Activated CD4-positive, alpha-beta T cell treated with anti-CD3 and anti-CD28 coated beads for 36 hours (primary cell): ENCODE measurements around the gene ATP2C2. TPM values are rescaled to one million over a fixed set of nuclear protein-coding genes. Genes with fewer than 3 reads are reported as not detected.

Source experiments
- ATAC-seq: fragments of 200-7000 bp; cut with Tn5 transposase; one replicate; pipeline ENCODE4 v1.10.0; 2021; ENCODE audit warnings: mild to moderate bottlenecking, moderate library complexity
- CTCF ChIA-PET: fragments of 350-600 bp; sonication (Branson Sonifier 250); formaldehyde crosslinking; loops from one replicate; lab custom pipeline; 2021; ENCODE audit warnings: antibody characterized with exemption; lab: Charles Lee
- POLR2A ChIA-PET: fragments of 350-600 bp; sonication (Branson Sonifier 250); formaldehyde crosslinking; loops from one replicate; lab custom pipeline; 2021; ENCODE audit warnings: antibody characterized with exemption, inconsistent platforms; lab: Charles Lee
- DNase-seq: peaks from one replicate; pipeline ENCODE4 v3.0.0-alpha.2; 2020
- H3K27ac Mint-ChIP-seq: one replicate; pipeline ENCODE4 v1.8.0; 2021; ENCODE audit warnings: mixed read lengths
- H3K27me3 Mint-ChIP-seq: one replicate; pipeline ENCODE4 v1.8.0; 2021; ENCODE audit warnings: mixed read lengths
- H3K36me3 Mint-ChIP-seq: one replicate; pipeline ENCODE4 v1.8.0; 2021; ENCODE audit warnings: low read depth, mixed read lengths
- H3K4me1 Mint-ChIP-seq: one replicate; pipeline ENCODE4 v1.8.0; 2021; ENCODE audit warnings: mixed read lengths
- H3K4me3 Mint-ChIP-seq: one replicate; pipeline ENCODE4 v1.8.0; 2021; ENCODE audit warnings: mild to moderate bottlenecking, moderate library complexity, mixed read lengths
- H3K9me3 Mint-ChIP-seq: one replicate; pipeline ENCODE4 v1.8.0; 2021; ENCODE audit warnings: low read depth, mixed read lengths
- intact Hi-C, 2 experiments: fragments of 100-400 bp; cut with DNase I in 1 of 2; cut with micrococcal nuclease in 1 of 2; formaldehyde crosslinking; loops; one replicate each; pipeline versions ENCODE4 v1.14.2 to v1.15.1; 2022 to 2024; cut with DNase I, micrococcal nuclease
- total RNA-seq, 2 experiments: library from RNA; stranded (reverse); gene quantifications; one replicate each; pipeline ENCODE4 v1.2.3, GENCODE V29; 2021

Gene ATP2C2
- total RNA-seq, 2 experiments from 2014 or later, result not detected

DNA sequence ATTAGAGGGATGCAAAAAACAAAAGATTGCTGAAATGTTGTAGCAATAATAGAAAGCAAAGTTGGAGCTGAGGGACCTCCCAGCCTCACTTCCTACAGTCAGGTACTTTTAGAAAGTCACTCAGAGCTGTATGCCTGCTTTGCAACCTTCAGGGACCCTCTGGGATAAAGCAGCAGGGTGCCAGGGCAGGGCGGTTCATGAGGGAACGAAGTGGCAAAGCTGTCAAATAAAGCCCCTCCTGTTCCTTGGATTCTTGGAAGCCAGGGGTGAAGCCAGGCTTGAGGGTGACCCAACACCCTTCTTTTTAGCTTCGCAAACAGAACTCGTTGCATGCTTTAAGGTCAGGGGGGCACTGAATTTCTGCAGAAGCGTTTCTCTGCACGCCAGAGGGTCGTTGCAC, 767 bp downstream of the ATP2C2 start:
- no peaks in the 10 kb centered on the region for H3K36me3 Mint-ChIP-seq
- ChIA-PET POLR2A (no interaction called here), CTCF (interaction anchor here (1.4 kb wide), 1 partner anchor 114 kb away, joined by 6 read pairs; no protein-coding TSS in a partner anchor)
- no peaks in the 10 kb centered on the region for H3K9me3 Mint-ChIP-seq
- peaks cover 1% of the 10 kb centered on the region for H3K4me1 Mint-ChIP-seq
- H3K4me3 Mint-ChIP-seq, result no peak overlapping the region
- intact Hi-C loops, result no loop called here
- peaks cover 43% of the 10 kb centered on the region for H3K27me3 Mint-ChIP-seq
- H3K27ac Mint-ChIP-seq, result no peak overlapping the region
- no peak for ATAC-seq
- DNase-seq, result no peak

DNA sequence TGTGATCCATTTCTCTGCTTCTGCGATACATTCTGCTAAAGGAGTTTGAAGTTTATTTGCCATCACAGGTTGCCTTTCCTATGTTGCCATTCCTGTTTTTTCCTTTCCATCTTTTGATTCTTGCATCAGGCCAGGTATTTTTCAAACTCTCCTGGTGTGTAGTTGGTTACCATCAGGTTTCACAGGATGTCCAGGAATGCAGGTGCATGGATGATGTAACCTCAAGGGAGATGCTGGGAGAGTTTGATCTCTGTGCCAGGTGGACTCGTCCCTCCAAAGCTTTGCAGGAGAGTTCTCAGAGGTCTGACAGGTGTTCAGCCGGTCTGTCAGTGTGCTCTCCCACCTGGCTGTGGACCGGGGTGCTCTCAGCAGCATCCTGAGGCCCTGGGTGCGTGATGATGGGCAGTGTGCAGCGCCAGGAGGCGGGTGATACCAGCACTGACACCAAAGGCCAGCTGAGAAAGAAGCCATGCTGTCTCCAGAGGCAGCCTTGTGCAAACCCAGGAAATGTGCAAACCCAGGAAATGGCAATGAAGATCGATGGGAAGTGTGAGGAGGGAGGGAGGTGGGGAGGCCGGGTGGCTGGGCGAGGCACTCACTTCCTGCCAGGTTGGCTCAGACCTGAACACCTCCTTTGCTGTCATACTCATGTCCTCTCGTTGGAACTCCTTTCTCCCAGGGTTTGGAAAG, 1.7 kb downstream of the ATP2C2 start:
- no peak for DNase-seq
- Mint-ChIP-seq H3K36me3 (no peaks in the 10 kb centered on the region), H3K27me3 (peaks cover 45% of the 10 kb centered on the region), H3K4me1 (peaks cover 1% of the 10 kb centered on the region), H3K4me3 (no peak overlapping the region), H3K9me3 (no peaks in the 10 kb centered on the region), H3K27ac (no peak overlapping the region)
- no peak for ATAC-seq
- ChIA-PET POLR2A (no interaction called here), CTCF (interaction anchor here (1.4 kb wide), 1 partner anchor 113 kb away, joined by 6 read pairs; no protein-coding TSS in a partner anchor)
- intact Hi-C loops, result no loop called here

DNA sequence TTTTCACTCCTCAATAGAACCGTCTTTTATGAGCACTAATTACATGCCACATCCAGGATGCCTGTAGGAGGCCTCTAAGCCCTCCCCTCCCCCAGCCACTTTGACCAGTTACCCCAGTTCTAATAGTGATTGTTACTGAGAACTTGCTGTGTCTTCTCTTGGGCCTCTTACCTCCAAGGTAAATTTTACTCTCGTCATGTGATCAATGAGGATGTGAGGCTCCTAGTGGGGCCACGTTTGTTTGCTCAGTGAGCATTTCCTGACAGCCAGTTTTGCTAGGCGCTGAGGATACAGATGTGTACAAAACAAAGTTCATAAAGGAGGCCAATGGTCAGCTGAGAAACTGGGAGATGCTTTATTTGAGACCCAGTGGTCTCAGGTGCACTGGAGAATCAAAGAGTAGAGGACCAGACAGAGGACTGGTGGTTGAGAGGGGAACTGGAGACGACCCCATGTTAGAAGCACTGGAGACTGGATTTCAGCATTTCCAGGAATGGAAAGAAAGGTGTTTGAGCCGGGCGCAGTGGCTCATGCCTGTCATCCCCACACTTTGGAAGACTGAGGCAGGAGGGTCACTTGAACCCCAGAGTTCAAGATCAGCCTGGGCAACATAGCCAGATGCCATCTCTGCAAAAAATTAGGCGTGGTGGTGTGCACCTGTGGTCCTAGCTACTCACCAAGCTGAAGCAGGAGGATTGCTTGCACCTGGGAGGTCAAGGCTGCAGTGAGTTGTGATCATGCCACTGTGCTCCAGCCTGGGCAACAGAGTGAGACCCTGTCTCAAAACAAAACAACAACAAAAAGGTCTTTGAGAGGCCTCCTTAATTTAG, 2.6 kb downstream of the ATP2C2 start:
- Mint-ChIP-seq H3K4me3 (no peak overlapping the region), H3K27me3 (peaks cover 43% of the 10 kb centered on the region), H3K9me3 (no peaks in the 10 kb centered on the region), H3K4me1 (peaks cover 1% of the 10 kb centered on the region), H3K27ac (no peak overlapping the region), H3K36me3 (no peaks in the 10 kb centered on the region)
- DNase-seq, result no peak
- ATAC-seq, result no peak
- CTCF ChIA-PET, result no interaction called here
- intact Hi-C loops, result no loop called here
- POLR2A ChIA-PET, result no interaction called here

DNA sequence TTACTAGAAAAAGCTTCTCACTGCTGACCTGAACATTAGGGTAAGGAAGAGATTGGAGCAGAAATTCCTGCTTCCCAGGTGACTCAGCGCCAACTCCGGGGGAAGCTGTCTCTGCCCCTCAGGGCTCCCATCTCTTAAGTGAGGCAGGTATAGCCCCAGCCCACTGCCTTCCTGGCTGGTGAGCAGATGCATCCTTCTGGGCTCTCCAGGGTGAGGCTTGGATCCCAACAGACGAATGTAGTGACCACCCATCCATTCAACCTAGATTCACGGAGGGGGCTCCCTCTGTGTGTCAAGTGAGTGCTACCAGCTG, 3.2 kb downstream of the ATP2C2 start:
- ATAC-seq (no peak), DNase-seq (no peak)
- Mint-ChIP-seq H3K4me3 (no peak overlapping the region), H3K27ac (no peak overlapping the region), H3K9me3 (no peaks in the 10 kb centered on the region), H3K36me3 (no peaks in the 10 kb centered on the region), H3K27me3 (peaks cover 41% of the 10 kb centered on the region), H3K4me1 (peaks cover 1% of the 10 kb centered on the region)
- ChIA-PET CTCF (no interaction called here), POLR2A (no interaction called here)
- intact Hi-C loops, result no loop called here

DNA sequence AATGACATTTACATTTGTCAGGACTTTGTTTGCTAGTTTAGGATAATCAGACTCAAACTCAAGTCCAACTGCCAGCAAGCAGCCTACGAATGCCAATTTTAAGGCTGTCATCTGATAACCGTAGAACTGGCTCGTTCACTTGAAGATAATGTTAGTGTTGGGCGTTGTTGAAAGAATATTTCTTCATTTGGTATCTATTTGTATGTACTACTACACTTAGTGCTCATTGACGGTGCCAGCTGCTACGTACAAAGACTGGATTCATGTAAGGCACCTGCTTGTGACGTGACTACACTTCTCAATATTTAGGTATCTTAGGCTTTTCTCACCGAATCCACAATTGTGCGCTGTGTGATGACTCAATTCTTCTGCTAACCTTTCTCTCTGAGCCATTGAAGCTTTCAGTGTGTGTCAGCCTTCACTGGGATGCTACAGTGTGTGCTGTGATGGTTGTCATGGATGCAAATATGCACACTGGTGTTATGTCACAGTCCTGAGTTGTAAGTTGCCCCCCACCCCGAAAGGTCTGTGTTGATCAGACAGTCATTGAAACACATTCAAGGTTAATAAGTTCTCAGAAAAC, 5.7 kb downstream of the ATP2C2 start:
- H3K27ac Mint-ChIP-seq, result no peak overlapping the region
- H3K9me3 Mint-ChIP-seq, result no peaks in the 10 kb centered on the region
- intact Hi-C loops, result no loop called here
- H3K36me3 Mint-ChIP-seq, result no peaks in the 10 kb centered on the region
- ChIA-PET CTCF (no interaction called here), POLR2A (no interaction called here)
- H3K27me3 Mint-ChIP-seq, result peaks cover 26% of the 10 kb centered on the region
- H3K4me1 Mint-ChIP-seq, result no peaks in the 10 kb centered on the region
- peak; percentile 80 for ATAC-seq
- peak; percentile 19 for DNase-seq
- H3K4me3 Mint-ChIP-seq, result no peak overlapping the region

DNA sequence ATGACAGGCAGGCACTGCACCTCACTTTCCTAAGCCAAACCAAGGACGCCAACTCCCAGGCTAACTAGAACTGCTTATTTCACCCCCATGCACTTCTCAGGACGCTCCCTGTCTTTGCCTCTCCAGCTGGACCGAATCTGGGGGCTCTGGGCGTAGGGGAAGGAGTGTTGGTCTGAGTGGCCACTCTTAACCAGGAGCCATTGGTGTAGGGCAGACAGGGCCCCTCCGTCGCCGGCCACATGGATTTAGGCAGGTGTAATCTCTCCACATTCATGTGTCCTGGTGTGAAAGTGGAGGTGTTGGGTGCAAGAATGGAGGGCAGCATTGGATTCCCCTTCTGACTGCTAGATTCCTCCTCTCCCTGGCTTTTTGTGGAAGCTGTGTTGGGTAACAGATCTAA, 9.8 kb downstream of the ATP2C2 start:
- Mint-ChIP-seq H3K9me3 (no peaks in the 10 kb centered on the region), H3K4me3 (no peak overlapping the region)

DNA sequence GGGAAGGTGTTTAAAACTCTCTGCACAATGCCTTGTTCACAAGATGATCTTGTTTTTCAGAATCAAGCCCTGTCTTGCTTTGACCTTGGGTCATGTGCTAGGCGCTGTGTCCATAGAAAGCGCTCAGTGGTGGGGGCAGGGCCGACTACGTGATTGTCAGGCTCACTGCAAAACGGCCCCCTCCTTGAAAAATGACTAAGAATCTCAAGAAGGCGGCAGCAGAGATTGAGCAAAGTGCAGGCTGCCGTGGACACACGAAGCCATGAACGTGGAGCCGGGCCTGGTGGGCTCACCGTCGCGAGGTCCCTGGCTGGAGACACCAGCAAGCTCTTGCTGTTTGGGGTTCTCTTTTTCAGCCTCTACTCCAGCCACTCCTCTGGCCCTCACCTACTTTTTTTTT, 10.2 kb downstream of the ATP2C2 start:
- peaks cover 16% of the 10 kb centered on the region for H3K27me3 Mint-ChIP-seq

More for the DNA sequence above, 9.8 kb downstream of the ATP2C2 start:
- H3K27me3 Mint-ChIP-seq, result peaks cover 19% of the 10 kb centered on the region
- POLR2A ChIA-PET, result no interaction called here
- CTCF ChIA-PET, result no interaction called here
- no peaks in the 10 kb centered on the region for H3K36me3 Mint-ChIP-seq
- H3K4me1 Mint-ChIP-seq, result no peaks in the 10 kb centered on the region
- ATAC-seq (no peak), DNase-seq (no peak)
- intact Hi-C loops, result no loop called here
- no peak overlapping the region for H3K27ac Mint-ChIP-seq

DNA sequence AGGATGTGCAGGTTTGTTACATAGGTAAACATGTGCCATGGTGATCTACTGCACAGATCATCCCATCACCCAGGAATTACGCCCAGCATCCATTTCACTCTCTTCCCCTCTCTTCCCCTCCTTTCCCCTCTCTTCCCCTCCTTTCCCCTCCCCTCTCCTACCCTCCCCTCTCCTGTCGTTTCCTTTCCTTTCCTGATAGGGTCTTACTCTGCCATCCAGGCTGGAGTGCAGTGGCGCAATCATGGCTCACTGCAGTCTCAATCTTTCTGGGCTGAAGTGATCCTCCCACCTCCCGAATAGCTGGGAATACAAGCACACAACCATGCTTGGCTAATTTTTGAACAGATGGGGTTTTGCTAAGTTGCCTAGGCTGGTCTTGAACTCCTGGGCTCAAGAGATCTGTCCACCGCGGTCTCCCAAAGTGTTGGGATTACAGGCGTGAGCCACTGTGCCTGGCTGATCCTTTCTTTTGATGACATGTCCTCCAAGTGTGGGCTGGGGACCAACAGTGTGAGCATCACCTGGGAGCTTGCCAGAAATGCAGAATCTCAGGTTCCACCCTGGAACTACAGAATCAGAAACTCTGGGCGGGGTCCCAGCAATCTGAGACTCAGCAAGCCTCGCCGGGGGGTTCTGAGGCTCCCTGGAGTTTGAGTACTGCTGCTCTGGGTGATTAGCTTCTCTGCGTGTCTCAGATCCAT, 10.8 kb downstream of the ATP2C2 start:
- H3K36me3 Mint-ChIP-seq, result no peaks in the 10 kb centered on the region
- DNase-seq (no peak), ATAC-seq (no peak)
- no peak overlapping the region for H3K27ac Mint-ChIP-seq
- no peaks in the 10 kb centered on the region for H3K9me3 Mint-ChIP-seq
- POLR2A ChIA-PET, result no interaction called here
- intact Hi-C loops, result no loop called here
- peaks cover 15% of the 10 kb centered on the region for H3K27me3 Mint-ChIP-seq
- CTCF ChIA-PET, result no interaction called here
- no peak overlapping the region for H3K4me3 Mint-ChIP-seq
- no peaks in the 10 kb centered on the region for H3K4me1 Mint-ChIP-seq

More for the DNA sequence above, 10.2 kb downstream of the ATP2C2 start:
- no peaks in the 10 kb centered on the region for H3K9me3 Mint-ChIP-seq
- intact Hi-C loops, result no loop called here
- no peak for DNase-seq
- CTCF ChIA-PET, result no interaction called here
- H3K4me3 Mint-ChIP-seq, result no peak overlapping the region
- POLR2A ChIA-PET, result no interaction called here
- H3K4me1 Mint-ChIP-seq, result no peaks in the 10 kb centered on the region
- no peak for ATAC-seq
- no peak overlapping the region for H3K27ac Mint-ChIP-seq
- H3K36me3 Mint-ChIP-seq, result no peaks in the 10 kb centered on the region

DNA sequence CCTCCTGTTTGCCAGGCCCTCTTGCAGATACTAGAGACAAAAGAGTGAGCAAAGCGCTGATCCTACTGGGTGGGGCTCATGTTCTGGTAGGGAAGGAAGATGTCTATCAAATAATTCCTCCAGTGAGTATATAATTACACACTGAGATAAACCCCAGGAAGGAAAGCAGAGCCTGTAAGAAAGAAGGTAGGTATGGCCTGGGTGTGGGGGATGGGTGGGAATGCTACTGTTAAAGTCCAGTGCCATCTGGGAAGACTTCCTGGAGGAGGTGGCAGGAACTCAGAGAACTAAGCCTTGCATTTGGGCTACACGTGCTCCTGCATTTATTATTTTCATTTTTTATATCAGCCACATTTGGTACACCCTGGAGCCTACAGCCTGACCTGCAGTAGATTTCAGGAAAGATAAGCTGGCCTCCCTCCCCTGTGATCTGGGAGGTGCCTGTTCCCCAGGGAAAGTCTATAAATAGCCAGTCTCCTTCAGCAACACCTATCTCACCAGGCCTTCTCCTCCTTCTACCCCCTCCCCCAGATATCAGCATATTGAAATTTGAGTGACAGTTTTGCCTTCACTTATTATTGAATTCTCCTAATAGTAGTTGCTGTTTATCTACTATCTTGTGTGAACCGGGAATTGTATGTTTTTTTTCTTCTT, 11.5 kb downstream of the ATP2C2 start:
- ATAC-seq (no peak), DNase-seq (no peak)
- Mint-ChIP-seq H3K4me3 (no peak overlapping the region), H3K36me3 (no peaks in the 10 kb centered on the region), H3K4me1 (no peaks in the 10 kb centered on the region), H3K27me3 (peaks cover 16% of the 10 kb centered on the region), H3K27ac (no peak overlapping the region), H3K9me3 (peaks cover under 1% of the 10 kb centered on the region)
- ChIA-PET POLR2A (no interaction called here), CTCF (no interaction called here)
- intact Hi-C loops, result no loop called here

DNA sequence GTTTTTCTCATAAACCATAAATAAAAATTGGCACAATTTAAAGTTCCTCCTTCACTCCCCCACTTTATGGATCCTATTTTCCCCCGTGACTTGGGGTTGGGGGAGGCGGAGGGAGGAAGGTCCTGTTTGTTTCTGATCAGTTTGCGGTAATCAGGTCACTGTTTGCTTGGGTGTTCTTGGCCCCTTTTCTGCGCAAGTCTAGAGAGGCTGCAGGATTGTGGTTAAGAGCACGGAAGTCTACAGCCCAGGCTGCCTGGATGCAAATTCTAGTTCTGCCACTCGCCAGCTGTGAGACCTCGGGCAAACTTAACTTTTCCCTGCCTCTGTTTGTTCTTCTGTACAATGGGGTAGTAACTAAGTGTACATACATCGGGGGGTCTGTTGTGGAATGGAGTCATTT, 12.1 kb downstream of the ATP2C2 start:
- Mint-ChIP-seq H3K27ac (no peak overlapping the region), H3K27me3 (peaks cover 16% of the 10 kb centered on the region), H3K9me3 (peaks cover 6% of the 10 kb centered on the region), H3K4me3 (no peak overlapping the region), H3K4me1 (no peaks in the 10 kb centered on the region), H3K36me3 (peaks cover under 1% of the 10 kb centered on the region)
- CTCF ChIA-PET, result no interaction called here
- ATAC-seq, result no peak
- POLR2A ChIA-PET, result no interaction called here
- DNase-seq, result no peak
- intact Hi-C loops, result no loop called here

DNA sequence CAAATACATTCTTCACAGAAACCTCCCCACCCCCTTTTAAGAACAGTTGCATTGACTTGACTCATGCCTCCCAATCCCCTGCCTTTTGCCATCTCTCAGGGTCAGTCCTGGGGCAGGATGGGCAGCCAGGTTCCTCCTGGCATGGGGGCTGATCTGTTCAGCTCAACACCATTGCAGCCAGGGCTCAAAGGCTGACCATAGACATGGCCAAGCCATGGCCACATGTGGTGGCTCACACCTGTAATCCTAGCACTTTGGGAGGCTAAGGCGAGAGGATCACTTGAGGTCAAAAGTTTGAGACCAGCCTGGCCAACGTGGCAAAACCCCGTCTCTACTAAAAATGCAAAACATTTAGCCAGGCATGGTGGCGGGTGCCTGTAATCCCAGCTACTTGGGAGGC, 14.1 kb downstream of the ATP2C2 start:
- no peak for DNase-seq
- ChIA-PET POLR2A (no interaction called here), CTCF (no interaction called here)
- no peak overlapping the region for H3K4me3 Mint-ChIP-seq
- ATAC-seq, result no peak
- peaks cover 4% of the 10 kb centered on the region for H3K36me3 Mint-ChIP-seq
- intact Hi-C loops, result no loop called here
- peaks cover 16% of the 10 kb centered on the region for H3K27me3 Mint-ChIP-seq
- H3K27ac Mint-ChIP-seq, result no peak overlapping the region
- peaks cover 9% of the 10 kb centered on the region for H3K9me3 Mint-ChIP-seq
- no peaks in the 10 kb centered on the region for H3K4me1 Mint-ChIP-seq
